Kidney (tissue), 14 donors: Measurements from ENCODE around the gene LHX2. TPM values are rescaled to one million over a fixed set of nuclear protein-coding genes. Genes with fewer than 3 reads are reported as not detected.
"Not testable (repeated sequence)": the region's sequence is repeated elsewhere in the genome, so short reads cannot be mapped to it uniquely, and the experiment has no call there.

Experiments used
- DNase-seq, 5 donors: peaks; one replicate each; pipeline ENCODE4 v3.0.0-alpha.2; 2013 to 2020
- FAIRE-seq: peaks from 2 replicates; lab custom pipeline; 2012; peaks lifted over from hg19 to GRCh38; lab: Jason Lieb, UNC
- H3K27ac ChIP-seq, 2 donors: one replicate each; pipeline ENCODE4 v1.7.0; 2013; ENCODE audit warnings: low read depth in 2 of 2, low read length in 2 of 2, inconsistent platforms in 1 of 2
- H3K27me3 ChIP-seq: one replicate; pipeline ENCODE4 v1.7.1; 2013; ENCODE audit warnings: low read length, inconsistent platforms; ENCODE audit not compliant: control insufficient read depth, insufficient read depth
- H3K36me3 ChIP-seq, 3 donors: one replicate each; pipeline versions ENCODE4 v1.7.0 to v1.7.1; 2013; ENCODE audit warnings: low read length in 3 of 3, control low read depth in 1 of 3, inconsistent platforms in 1 of 3; ENCODE audit not compliant: insufficient read depth in 3 of 3, control insufficient read depth in 2 of 3
- H3K4me1 ChIP-seq, 3 donors: one replicate each; pipeline versions ENCODE4 v1.7.0 to v1.7.1; 2013; ENCODE audit warnings: low read length in 3 of 3, inconsistent platforms in 1 of 3, low read depth in 1 of 3; ENCODE audit not compliant: control insufficient read depth in 2 of 3, insufficient read depth in 2 of 3
- H3K4me3 ChIP-seq, 3 donors: one replicate each; pipeline versions ENCODE4 v1.7.0 to v1.8.1; 2013; ENCODE audit warnings: low read length in 3 of 3, control low read depth in 1 of 3, inconsistent platforms in 1 of 3
- H3K9ac ChIP-seq, 3 donors: one replicate each; pipeline versions ENCODE4 v1.7.0 to v1.7.1; 2013; ENCODE audit warnings: low read length in 3 of 3, control low read depth in 1 of 3, inconsistent platforms in 1 of 3
- H3K9me3 ChIP-seq, 3 donors: one replicate each; pipeline versions ENCODE4 v1.7.0 to v1.7.1; 2013; ENCODE audit warnings: low read length in 3 of 3, control low read depth in 1 of 3, inconsistent platforms in 1 of 3; ENCODE audit not compliant: control insufficient read depth in 2 of 3, insufficient read depth in 1 of 3
- intact Hi-C: fragments of 100-400 bp; cut with DNase I; formaldehyde crosslinking; loops from one replicate; pipeline ENCODE4 v1.11.1; 2022
- polyA plus RNA-seq: library from polyadenylated mRNA; stranded (reverse); fragments of 350-450 nt; fragmentation: Illumina TruSeq; extraction: RNeasy Lipid Tissue Mini Kit (QIAGEN cat#74804); gene quantifications from one replicate; pipeline ENCODE4 v1.2.3, GENCODE V29; 2014; ENCODE audit warnings: low read depth, low replicate concordance; ENCODE audit not compliant: insufficient read depth
- total RNA-seq: library from RNA; stranded (reverse); fragmentation: NEBNext Ultra II Directional; extraction: Animal tissue kit (Norgen Biotek cat#: 25700); gene quantifications from one replicate; pipeline ENCODE4 v1.2.1, GENCODE V29; 2021
- TF ChIP-seq, protein P1 (sequence below): IDR thresholded peaks from 3 replicates; pipeline ENCODE4 v1.5.1; 2012; ENCODE audit warnings: mild to moderate bottlenecking, moderate library complexity, borderline replicate concordance; ENCODE audit not compliant: insufficient read depth; ENCODE audit errors: extremely low read depth
- donor health status: control.
- donor health status: control.
- donor health status: control.
- donor health status: control.
- donor health status: control.
- donor health status: DM: yes; HTN: yes; CAD: no.
- donor health status: Normal renal cell carcinoma (clear cell type).

LHX2 gene
- total and polyA plus RNA-seq, 2 donors from 2014 or later: not detected

DNA sequence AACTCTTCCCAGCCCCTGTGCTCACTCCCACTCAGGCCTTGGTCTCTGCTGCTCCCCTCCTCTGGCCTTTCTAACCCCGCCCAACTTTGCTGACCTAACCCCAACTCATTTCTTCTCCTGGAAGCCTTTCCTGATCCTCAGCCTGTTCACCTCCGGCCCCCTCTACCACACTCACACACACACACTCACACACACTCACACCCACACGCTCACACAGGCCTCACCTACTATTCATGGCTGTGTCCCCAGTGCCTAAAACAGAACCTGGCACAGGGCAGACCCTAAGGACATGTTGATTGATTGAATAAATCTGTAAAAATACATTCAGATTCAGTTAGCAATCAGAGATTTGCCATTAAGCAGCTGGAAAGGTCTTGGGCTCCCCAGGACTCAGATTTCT, 28.5 kb upstream of the LHX2 start:
- no peak for FAIRE-seq
- TF ChIP-seq, protein P1, sequence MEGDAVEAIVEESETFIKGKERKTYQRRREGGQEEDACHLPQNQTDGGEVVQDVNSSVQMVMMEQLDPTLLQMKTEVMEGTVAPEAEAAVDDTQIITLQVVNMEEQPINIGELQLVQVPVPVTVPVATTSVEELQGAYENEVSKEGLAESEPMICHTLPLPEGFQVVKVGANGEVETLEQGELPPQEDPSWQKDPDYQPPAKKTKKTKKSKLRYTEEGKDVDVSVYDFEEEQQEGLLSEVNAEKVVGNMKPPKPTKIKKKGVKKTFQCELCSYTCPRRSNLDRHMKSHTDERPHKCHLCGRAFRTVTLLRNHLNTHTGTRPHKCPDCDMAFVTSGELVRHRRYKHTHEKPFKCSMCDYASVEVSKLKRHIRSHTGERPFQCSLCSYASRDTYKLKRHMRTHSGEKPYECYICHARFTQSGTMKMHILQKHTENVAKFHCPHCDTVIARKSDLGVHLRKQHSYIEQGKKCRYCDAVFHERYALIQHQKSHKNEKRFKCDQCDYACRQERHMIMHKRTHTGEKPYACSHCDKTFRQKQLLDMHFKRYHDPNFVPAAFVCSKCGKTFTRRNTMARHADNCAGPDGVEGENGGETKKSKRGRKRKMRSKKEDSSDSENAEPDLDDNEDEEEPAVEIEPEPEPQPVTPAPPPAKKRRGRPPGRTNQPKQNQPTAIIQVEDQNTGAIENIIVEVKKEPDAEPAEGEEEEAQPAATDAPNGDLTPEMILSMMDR: no peak
- Histone ChIP-seq H3K9ac (no peak overlapping the region), H3K27me3 (peaks cover 2% of the 10 kb centered on the region), H3K4me1 (no peaks in the 10 kb centered on the region), H3K4me3 (no peak overlapping the region), H3K27ac (no peak overlapping the region), H3K36me3 (no peaks in the 10 kb centered on the region), H3K9me3 (no peaks in the 10 kb centered on the region)
- intact Hi-C loops: no loop called here
- no peak for DNase-seq

DNA sequence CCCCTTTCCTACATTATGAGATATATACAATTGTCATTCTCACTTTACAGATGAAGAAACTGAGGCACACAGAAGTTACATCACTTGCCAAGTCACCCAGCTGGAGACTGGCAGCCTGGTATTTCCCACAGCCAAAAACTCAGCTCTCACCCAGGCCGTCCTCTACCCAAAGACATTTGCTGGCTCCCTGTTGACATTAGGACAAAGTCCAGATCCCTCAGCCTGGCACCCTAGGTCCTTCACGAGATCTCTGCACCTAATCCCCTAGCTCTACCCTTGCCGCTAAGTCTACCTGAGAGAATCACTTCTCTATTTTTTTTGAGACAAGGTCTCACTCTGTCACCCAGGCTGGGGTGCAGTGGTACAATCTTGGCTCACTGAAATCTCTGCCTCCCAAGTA, 26.8 kb upstream of the LHX2 start:
- FAIRE-seq: no peak
- intact Hi-C loops: no loop called here

DNA sequence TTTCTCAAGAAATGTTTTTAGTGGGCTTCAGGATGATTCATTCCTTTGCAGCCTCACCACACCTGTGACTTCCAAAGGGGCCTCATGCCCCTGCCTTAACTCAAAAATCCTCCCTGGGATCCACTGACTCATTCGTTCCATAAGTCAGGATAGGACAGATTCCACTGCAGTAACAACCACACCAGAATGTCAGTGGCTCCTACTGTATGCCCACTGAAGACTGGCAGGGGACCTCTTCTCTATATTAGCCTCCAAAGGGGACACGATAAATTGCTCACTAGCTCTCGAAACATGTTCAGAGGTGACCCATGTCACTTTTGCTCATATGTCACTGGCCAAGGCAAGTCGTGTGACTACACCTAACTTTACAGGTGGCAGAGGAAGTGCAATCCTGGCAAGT, 25.7 kb upstream of the LHX2 start:
- FAIRE-seq (no peak), DNase-seq (no peak)
- intact Hi-C loops: no loop called here
- no peak overlapping the region for H3K9ac ChIP-seq
- H3K4me1 ChIP-seq: no peaks in the 10 kb centered on the region
- H3K4me3 ChIP-seq: no peak overlapping the region
- no peak overlapping the region for H3K27ac ChIP-seq
- no peaks in the 10 kb centered on the region for H3K36me3 ChIP-seq
- TF ChIP-seq, protein P1: no peak
- H3K9me3 ChIP-seq: no peaks in the 10 kb centered on the region
- H3K27me3 ChIP-seq: peaks cover under 1% of the 10 kb centered on the region

More for the DNA sequence above, 26.8 kb upstream of the LHX2 start:
- H3K9me3 ChIP-seq: no peaks in the 10 kb centered on the region
- peaks cover 2% of the 10 kb centered on the region for H3K27me3 ChIP-seq
- H3K4me3 ChIP-seq: no peak overlapping the region
- DNase-seq: no peak
- TF ChIP-seq, protein P1: no peak
- no peak overlapping the region for H3K9ac ChIP-seq
- no peaks in the 10 kb centered on the region for H3K36me3 ChIP-seq
- H3K27ac ChIP-seq: no peak overlapping the region
- H3K4me1 ChIP-seq: no peaks in the 10 kb centered on the region

DNA sequence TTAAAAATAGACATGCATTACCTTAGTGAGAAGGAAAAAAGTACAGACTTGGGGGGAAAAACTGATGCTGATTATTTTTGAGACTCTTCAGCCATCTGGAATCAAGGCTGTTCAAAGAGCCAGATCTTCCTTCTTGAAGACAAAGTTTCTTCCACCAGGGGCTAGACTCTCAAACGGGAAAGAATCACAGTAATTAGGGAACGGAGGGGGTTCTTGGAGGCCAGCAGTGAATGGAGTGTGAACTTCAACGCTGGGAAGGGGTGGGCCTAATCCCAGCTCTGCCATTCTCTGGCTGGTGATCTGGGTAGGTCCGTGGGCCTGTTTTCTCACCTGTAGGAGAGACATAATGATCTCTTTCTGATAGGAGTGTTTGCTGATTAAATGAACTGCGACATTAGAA, 21.1 kb upstream of the LHX2 start:
- no peak overlapping the region for H3K27ac ChIP-seq
- H3K9me3 ChIP-seq: no peaks in the 10 kb centered on the region
- TF ChIP-seq, protein P1: no peak
- H3K4me3 ChIP-seq: no peak overlapping the region
- no peak for DNase-seq
- H3K36me3 ChIP-seq: no peaks in the 10 kb centered on the region
- peaks cover 12% of the 10 kb centered on the region for H3K27me3 ChIP-seq
- no peaks in the 10 kb centered on the region for H3K4me1 ChIP-seq
- intact Hi-C loops: no loop called here
- FAIRE-seq: no peak
- H3K9ac ChIP-seq: no peak overlapping the region

DNA sequence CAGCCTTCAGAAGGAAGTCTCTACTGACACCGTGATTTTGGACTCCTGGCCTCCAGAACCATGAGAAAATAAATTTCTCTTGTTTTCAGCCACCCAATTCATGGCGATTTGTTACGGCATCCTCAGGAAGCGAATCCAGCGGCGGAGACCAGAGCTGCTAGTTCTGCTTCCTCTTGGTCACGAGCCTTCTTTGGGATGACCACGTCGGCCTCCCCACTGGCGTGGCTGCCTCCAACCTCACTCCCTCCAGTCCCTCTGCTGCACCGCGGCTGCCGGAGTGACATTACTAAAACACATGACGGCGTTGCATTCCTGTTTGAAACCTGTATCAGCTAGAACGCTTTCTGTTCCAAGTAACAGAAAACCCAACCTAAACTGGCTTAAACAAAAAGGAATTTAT, 18.9 kb upstream of the LHX2 start:
- DNase-seq, intact Hi-C loops, H3K4me1 ChIP-seq, FAIRE-seq, H3K4me3 ChIP-seq, H3K9ac ChIP-seq, H3K27ac ChIP-seq, H3K36me3 ChIP-seq, H3K9me3 ChIP-seq: not testable (repeated sequence)
- H3K27me3 ChIP-seq: peaks cover 32% of the 10 kb centered on the region
